Mesothelial cell of epicardium (in vitro differentiated cells): ENCODE results near the gene PRTG. TPM values are rescaled to one million over a fixed set of nuclear protein-coding genes. Genes with fewer than 3 reads are reported as not detected.

Experiments
- DNase-seq, 2 experiments: peaks; one replicate each; pipeline ENCODE4 v3.0.0; 2021; ENCODE audit warnings: low spot score in 2 of 2; ENCODE audit not compliant: unreplicated experiment in 2 of 2
- H3K27ac Mint-ChIP-seq: 2 replicates; pipeline ENCODE4 v1.8.0; 2021; ENCODE audit warnings: mixed read lengths
- H3K27me3 Mint-ChIP-seq: 2 replicates; pipeline ENCODE4 v1.8.0; 2021; ENCODE audit warnings: low read depth, mixed read lengths
- H3K36me3 Mint-ChIP-seq: 2 replicates; pipeline ENCODE4 v1.8.0; 2021; ENCODE audit warnings: mixed read lengths
- H3K4me1 Mint-ChIP-seq: 2 replicates; pipeline ENCODE4 v1.8.0; 2021; ENCODE audit warnings: mixed read lengths
- H3K4me3 Mint-ChIP-seq: 2 replicates; pipeline ENCODE4 v1.8.0; 2021; ENCODE audit warnings: mild to moderate bottlenecking, moderate library complexity, mixed read lengths
- H3K9me3 Mint-ChIP-seq: 2 replicates; pipeline ENCODE4 v1.8.0; 2021; ENCODE audit warnings: mixed read lengths
- CTCF ChIP-seq: fragments of 200-600 bp; sonication (generic); IDR thresholded peaks from one replicate; pipeline ENCODE4 v1.5.0; 2021; ENCODE audit warnings: antibody characterized with exemption; ENCODE audit not compliant: unreplicated experiment
- total RNA-seq: library from RNA; stranded (reverse); gene quantifications from 3 replicates; pipeline ENCODE4 v1.2.1, GENCODE V29; 2021

Gene PRTG
- total RNA-seq, 1 donor from 2014 or later = 16.9 TPM

- peak overlapping the region; percentile 70 for H3K27ac Mint-ChIP-seq
- no peak overlapping the region for H3K4me3 Mint-ChIP-seq
- no peaks in the 10 kb centered on the region for H3K27me3 Mint-ChIP-seq
Measured at GRCh38 chr15:55784286-55784685, 41.3 kb upstream of the PRTG start.

GRCh38 chr15:55782901-55783300 lies 39.9 kb upstream of the PRTG start:
- Mint-ChIP-seq H3K9me3 (no peaks in the 10 kb centered on the region), H3K27me3 (no peaks in the 10 kb centered on the region), H3K27ac (peak overlapping the region; percentile 22), H3K4me3 (no peak overlapping the region), H3K4me1 (peaks cover 37% of the 10 kb centered on the region), H3K36me3 (no peaks in the 10 kb centered on the region)
- TF ChIP-seq CTCF = no peak
- DNase-seq = no peak

More at GRCh38 chr15:55784286-55784685, 41.3 kb upstream of the PRTG start:
- no peaks in the 10 kb centered on the region for H3K36me3 Mint-ChIP-seq
- no peak for DNase-seq
- peaks cover 37% of the 10 kb centered on the region for H3K4me1 Mint-ChIP-seq
- peaks cover 4% of the 10 kb centered on the region for H3K9me3 Mint-ChIP-seq
- TF ChIP-seq CTCF = no peak

GRCh38 chr15:55780292-55780691 lies 37.3 kb upstream of the PRTG start:
- Mint-ChIP-seq H3K27me3 (no peaks in the 10 kb centered on the region), H3K36me3 (no peaks in the 10 kb centered on the region), H3K4me3 (no peak overlapping the region), H3K27ac (no peak overlapping the region), H3K9me3 (no peaks in the 10 kb centered on the region), H3K4me1 (peaks cover 33% of the 10 kb centered on the region)
- TF ChIP-seq CTCF = no peak
- DNase-seq = no peak

GRCh38 chr15:55778932-55779331 lies 36.0 kb upstream of the PRTG start:
- Mint-ChIP-seq H3K27ac (no peak overlapping the region), H3K4me1 (peaks cover 29% of the 10 kb centered on the region), H3K36me3 (no peaks in the 10 kb centered on the region), H3K9me3 (no peaks in the 10 kb centered on the region), H3K4me3 (no peak overlapping the region), H3K27me3 (no peaks in the 10 kb centered on the region)
- DNase-seq = no peak
- no peak for TF ChIP-seq CTCF

- TF ChIP-seq CTCF = no peak
- H3K27me3 Mint-ChIP-seq = no peaks in the 10 kb centered on the region
- no peaks in the 10 kb centered on the region for H3K36me3 Mint-ChIP-seq
- H3K4me3 Mint-ChIP-seq = no peak overlapping the region
- H3K9me3 Mint-ChIP-seq = no peaks in the 10 kb centered on the region
- peaks cover 23% of the 10 kb centered on the region for H3K4me1 Mint-ChIP-seq
- peak overlapping the region; percentile 64 for H3K27ac Mint-ChIP-seq
- peak in 1 of 2 experiments; percentile 45 for DNase-seq
Measured at GRCh38 chr15:55775316-55775715, 32.4 kb upstream of the PRTG start.
